HG03135 (cell line): ENCODE results near the gene FLNB.

ENCODE experiments used
- ATAC-seq: cut with Tn5 transposase; IDR thresholded peaks from one replicate; pipeline ENCODE4 v1.9.1; 2021; ENCODE audit warnings: mild to moderate bottlenecking, moderate library complexity; ENCODE audit not compliant: unreplicated experiment

The FLNB gene

GRCh38 chr3:58176827-58177489, 168.7 kb downstream of the FLNB start:
- ATAC-seq: no peak

- peak; percentile 86 for ATAC-seq
These were observed 169.7 kb downstream of the FLNB start for GRCh38 chr3:58177747-58178527.

- no peak for ATAC-seq
These were observed 170.5 kb downstream of the FLNB start for GRCh38 chr3:58178528-58179234.

GRCh38 chr3:58179235-58180098, 171.2 kb downstream of the FLNB start:
- ATAC-seq: no peak

- ATAC-seq: no peak
These were observed 172.1 kb downstream of the FLNB start for GRCh38 chr3:58180099-58180880.

- ATAC-seq: no peak
These were observed 172.8 kb downstream of the FLNB start for GRCh38 chr3:58180940-58181587.

GRCh38 chr3:58183221-58183620, 175.0 kb downstream of the FLNB start:
- no peak for ATAC-seq

GRCh38 chr3:58183891-58184290, 175.7 kb downstream of the FLNB start:
- no peak for ATAC-seq

- ATAC-seq: no peak
These were observed 176.2 kb downstream of the FLNB start for GRCh38 chr3:58184309-58184981.

GRCh38 chr3:58184982-58185360, 176.7 kb downstream of the FLNB start:
- no peak for ATAC-seq

GRCh38 chr3:58188173-58188564, 179.9 kb downstream of the FLNB start:
- ATAC-seq: no peak

GRCh38 chr3:58188921-58189451, 180.8 kb downstream of the FLNB start:
- ATAC-seq: no peak

- ATAC-seq: no peak
These were observed 181.5 kb downstream of the FLNB start for GRCh38 chr3:58189691-58190090.

- no peak for ATAC-seq
These were observed 182.1 kb downstream of the FLNB start for GRCh38 chr3:58190291-58190690.

- no peak for ATAC-seq
These were observed 182.7 kb downstream of the FLNB start for GRCh38 chr3:58190882-58191281.

GRCh38 chr3:58191361-58191991, 183.3 kb downstream of the FLNB start:
- ATAC-seq: no peak

GRCh38 chr3:58192069-58192468, 183.8 kb downstream of the FLNB start:
- no peak for ATAC-seq

GRCh38 chr3:58193682-58194407, 185.6 kb downstream of the FLNB start:
- no peak for ATAC-seq
